Tibial artery (tissue), 4 donors: ENCODE measurements around the gene PTPRD.

ENCODE experiments used
- DNase-seq, 2 donors: peaks; one replicate each; pipeline ENCODE4 v3.0.0-alpha.2; 2019
- H3K27ac ChIP-seq, 2 donors: fragments of 200-600 bp; sonication (generic) in 1 of 2; 1 replicate in 1 of 2; 2 replicates in 1 of 2; pipeline ENCODE4 v1.5.1; 2018 to 2019; ENCODE audit warnings: mild to moderate bottlenecking in 1 of 2
- H3K27me3 ChIP-seq, 2 donors: fragments of 200-600 bp; sonication (generic) in 1 of 2; one replicate each; pipeline versions ENCODE4 v1.5.1 to v1.6.0; 2016 to 2019
- H3K36me3 ChIP-seq, 3 donors: fragments of 200-600 bp; sonication (generic) in 2 of 3; one replicate each; pipeline ENCODE4 v1.5.1; 2016 to 2019; ENCODE audit warnings: mild to moderate bottlenecking in 2 of 3
- H3K4me1 ChIP-seq, 4 donors: fragments of 200-600 bp; sonication (generic) in 2 of 4; 1 replicate in 3 of 4; 2 replicates in 1 of 4; pipeline ENCODE4 v1.5.1; 2016 to 2019
- H3K4me3 ChIP-seq, 2 donors: fragments of 200-600 bp; sonication (generic) in 1 of 2; 1 replicate in 1 of 2; 2 replicates in 1 of 2; pipeline ENCODE4 v1.5.1; 2018 to 2019; ENCODE audit warnings: mild to moderate bottlenecking in 2 of 2
- H3K9me3 ChIP-seq, 3 donors: fragments of 200-600 bp; sonication (generic) in 1 of 3; one replicate each; pipeline ENCODE4 v1.5.1; 2016 to 2019
- CTCF ChIP-seq, 2 experiments: fragments of 200-600 bp in 1 of 2; fragments of 450-650 bp in 1 of 2; IDR thresholded peaks; one replicate each; pipeline ENCODE4 v1.5.1; 2017 to 2019; ENCODE audit warnings: antibody characterized with exemption in 2 of 2, mild to moderate bottlenecking in 1 of 2, moderate library complexity in 1 of 2
- intact Hi-C: fragments of 100-400 bp; cut with DNase I; formaldehyde crosslinking; loops from one replicate; pipeline ENCODE4 v1.15.0; 2023; ENCODE audit warnings: low total_unique reads

The PTPRD gene

GRCh38 chr9:9552665-9553064, 1060.1 kb downstream of the PTPRD start:
- Histone ChIP-seq H3K27me3 (no peaks in the 10 kb centered on the region), H3K36me3 (no peaks in the 10 kb centered on the region), H3K4me1 (no peaks in the 10 kb centered on the region), H3K9me3 (no peaks in the 10 kb centered on the region), H3K4me3 (no peak overlapping the region), H3K27ac (no peak overlapping the region)
- no peak for TF ChIP-seq CTCF (IDR thresholded peaks at IDR 0.05)
- DNase-seq: no peak
- intact Hi-C loops: no loop called here

GRCh38 chr9:9538766-9539165, 1074.0 kb downstream of the PTPRD start:
- H3K9me3 ChIP-seq: no peaks in the 10 kb centered on the region
- no peaks in the 10 kb centered on the region for H3K36me3 ChIP-seq
- no peak for TF ChIP-seq CTCF (IDR thresholded peaks at IDR 0.05)
- no peaks in the 10 kb centered on the region for H3K27me3 ChIP-seq
- DNase-seq: no peak
- intact Hi-C loops: no loop called here
- no peak overlapping the region for H3K27ac ChIP-seq
- H3K4me1 ChIP-seq: no peaks in the 10 kb centered on the region
- H3K4me3 ChIP-seq: no peak overlapping the region

- TF ChIP-seq CTCF (IDR thresholded peaks at IDR 0.05): no peak
- H3K4me1 ChIP-seq: no peaks in the 10 kb centered on the region
- H3K9me3 ChIP-seq: no peaks in the 10 kb centered on the region
- no peaks in the 10 kb centered on the region for H3K36me3 ChIP-seq
- no peaks in the 10 kb centered on the region for H3K27me3 ChIP-seq
- H3K27ac ChIP-seq: no peak overlapping the region
- no peak for DNase-seq
- no peak overlapping the region for H3K4me3 ChIP-seq
- intact Hi-C loops: no loop called here
Observed at GRCh38 chr9:9538356-9538755, 1074.4 kb downstream of the PTPRD start.

GRCh38 chr9:9536523-9536922, 1076.3 kb downstream of the PTPRD start:
- no peak overlapping the region for H3K27ac ChIP-seq
- H3K27me3 ChIP-seq: no peaks in the 10 kb centered on the region
- H3K9me3 ChIP-seq: no peaks in the 10 kb centered on the region
- no peaks in the 10 kb centered on the region for H3K4me1 ChIP-seq
- intact Hi-C loops: no loop called here
- H3K4me3 ChIP-seq: no peak overlapping the region
- DNase-seq: no peak
- TF ChIP-seq CTCF (IDR thresholded peaks at IDR 0.05): no peak
- H3K36me3 ChIP-seq: no peaks in the 10 kb centered on the region

- Histone ChIP-seq H3K27me3 (no peaks in the 10 kb centered on the region), H3K27ac (no peak overlapping the region), H3K4me3 (no peak overlapping the region), H3K36me3 (no peaks in the 10 kb centered on the region), H3K4me1 (no peaks in the 10 kb centered on the region), H3K9me3 (no peaks in the 10 kb centered on the region)
- DNase-seq: no peak
- intact Hi-C loops: no loop called here
- no peak for TF ChIP-seq CTCF (IDR thresholded peaks at IDR 0.05)
Observed at GRCh38 chr9:9523476-9524139, 1089.2 kb downstream of the PTPRD start.

- TF ChIP-seq CTCF (IDR thresholded peaks at IDR 0.05): no peak
- Histone ChIP-seq H3K27me3 (no peaks in the 10 kb centered on the region), H3K4me3 (no peak overlapping the region), H3K36me3 (no peaks in the 10 kb centered on the region), H3K9me3 (no peaks in the 10 kb centered on the region), H3K27ac (no peak overlapping the region), H3K4me1 (no peaks in the 10 kb centered on the region)
- intact Hi-C loops: no loop called here
- DNase-seq: no peak
Observed at GRCh38 chr9:9522406-9522805, 1090.4 kb downstream of the PTPRD start.
